GM21515 (cell line): Measurements from ENCODE around the gene NRK.
"Not testable (repeated sequence)": the region's sequence is repeated elsewhere in the genome, so short reads cannot be mapped to it uniquely, and the experiment has no call there.

Source experiments
- ATAC-seq: cut with Tn5 transposase; IDR thresholded peaks from one replicate; pipeline ENCODE4 v1.9.1; 2021; ENCODE audit not compliant: unreplicated experiment

NRK gene

DNA sequence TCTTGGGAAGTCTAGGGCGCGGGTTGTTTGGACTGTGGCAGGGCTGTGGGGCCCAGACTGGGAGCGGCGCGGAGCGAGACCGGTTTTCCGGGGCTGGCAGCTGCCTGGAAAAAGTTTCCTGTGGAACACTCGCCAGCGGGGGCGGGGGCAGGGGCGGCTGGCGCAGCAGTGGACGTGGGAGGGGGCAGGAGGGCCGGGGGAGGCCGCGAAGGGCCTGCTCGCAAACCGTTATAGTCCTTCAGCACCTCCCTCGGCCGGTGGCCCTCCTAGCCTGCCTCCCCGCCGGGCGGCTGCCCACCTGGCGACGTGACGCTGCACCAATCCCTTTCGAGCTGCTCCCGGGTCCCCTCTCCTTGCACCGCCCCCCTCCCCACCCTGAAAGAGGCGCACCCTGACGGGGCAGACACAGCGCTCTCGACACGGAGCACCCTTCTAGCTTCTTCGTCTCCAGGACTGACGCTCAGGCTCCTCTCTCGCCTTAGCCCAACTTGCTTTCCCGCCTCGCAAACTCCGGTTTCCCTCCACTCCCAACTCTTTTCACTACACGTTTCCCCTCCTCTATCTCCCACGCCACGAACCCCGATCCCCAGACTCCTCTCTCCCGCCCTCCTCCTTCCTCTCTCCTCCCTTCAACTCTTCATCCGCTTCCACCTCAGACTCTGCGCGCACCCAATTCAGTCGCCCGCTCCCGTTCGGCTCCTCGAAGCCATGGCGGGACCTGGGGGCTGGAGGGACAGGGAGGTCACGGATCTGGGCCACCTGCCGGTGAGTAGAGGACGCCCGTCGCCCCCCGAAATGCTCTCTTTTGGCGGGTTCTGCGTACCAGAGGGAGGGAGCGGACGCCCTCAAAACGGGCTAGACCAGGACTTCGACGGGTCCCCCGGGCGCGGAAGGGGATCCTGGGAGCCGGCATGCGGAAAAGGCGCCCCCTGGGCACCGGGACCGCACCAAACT is at the start of gene NRK:
NRK (plus strand) TSS at position 402 of the 954 bp plus-strand sequence; CDS start at position 709, 307 bp downstream.
- no peak for ATAC-seq

- ATAC-seq = no peak
Observed at GRCh38 chrX:105773801-105774200, 48.5 kb upstream of the NRK start.

DNA sequence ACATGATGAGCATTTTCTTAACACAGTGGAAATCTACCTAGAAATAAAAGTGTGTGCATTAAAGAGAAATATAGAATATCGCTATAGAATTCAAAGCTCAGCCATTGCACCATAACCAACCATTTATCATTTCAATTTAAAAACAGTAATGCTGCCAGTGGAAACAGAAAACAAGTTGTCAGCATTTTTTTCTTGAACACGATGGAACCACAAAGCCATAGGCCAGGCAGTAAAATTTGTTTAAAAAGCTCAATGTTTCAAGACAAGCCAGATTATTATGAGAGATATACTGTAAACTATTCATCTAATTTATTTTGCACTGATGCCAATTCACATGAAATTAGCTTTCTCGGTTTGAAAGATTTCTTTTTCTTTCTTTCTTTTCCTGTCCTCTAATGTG is 46.7 kb upstream of the NRK start:
- no peak for ATAC-seq

GRCh38 chrX:105781804-105782203 is 40.5 kb upstream of the NRK start:
- ATAC-seq = no peak

DNA sequence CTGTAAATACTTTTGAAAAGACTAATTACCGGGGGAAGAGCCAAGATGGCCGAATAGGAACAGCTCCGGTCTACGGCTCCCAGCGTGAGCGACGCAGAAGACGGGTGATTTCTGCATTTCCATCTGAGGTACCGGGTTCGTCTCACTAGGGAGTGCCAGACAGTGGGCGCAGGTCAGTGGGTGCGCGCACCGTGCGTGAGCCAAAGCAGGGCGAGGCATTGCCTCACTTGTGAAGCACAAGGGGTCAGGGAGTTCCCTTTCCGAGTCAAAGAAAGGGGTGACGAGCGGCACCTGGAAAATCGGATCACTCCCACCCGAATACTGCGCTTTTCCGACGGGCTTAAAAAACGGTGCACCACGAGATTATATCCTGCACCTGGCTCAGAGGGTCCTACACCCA is 25.5 kb upstream of the NRK start:
- not testable (repeated sequence) for ATAC-seq

GRCh38 chrX:105803891-105804290 is 18.4 kb upstream of the NRK start:
- no peak for ATAC-seq

GRCh38 chrX:105805655-105806054 is 16.7 kb upstream of the NRK start:
- not testable (repeated sequence) for ATAC-seq

DNA sequence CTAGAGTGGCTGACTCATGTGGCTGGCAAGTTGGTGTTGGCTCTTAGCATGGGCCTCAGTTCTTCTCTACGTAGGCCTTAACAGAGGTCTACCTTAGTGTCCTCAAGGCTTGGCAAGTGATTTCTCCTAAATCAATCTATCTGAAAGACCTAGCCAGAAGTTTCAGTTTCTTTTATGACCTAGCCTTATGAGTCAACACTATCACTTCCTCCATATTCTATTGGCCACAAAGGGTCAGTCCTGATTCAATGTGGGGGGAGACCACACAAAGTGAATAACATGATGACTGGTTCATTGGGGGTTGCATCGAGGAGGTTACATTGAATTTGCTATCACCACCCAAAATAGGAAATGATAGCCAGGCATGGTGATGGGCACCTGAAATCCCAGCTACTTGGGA is 5.8 kb upstream of the NRK start:
- no peak for ATAC-seq

GRCh38 chrX:105820247-105820646 is 2.1 kb upstream of the NRK start:
- ATAC-seq = no peak

DNA sequence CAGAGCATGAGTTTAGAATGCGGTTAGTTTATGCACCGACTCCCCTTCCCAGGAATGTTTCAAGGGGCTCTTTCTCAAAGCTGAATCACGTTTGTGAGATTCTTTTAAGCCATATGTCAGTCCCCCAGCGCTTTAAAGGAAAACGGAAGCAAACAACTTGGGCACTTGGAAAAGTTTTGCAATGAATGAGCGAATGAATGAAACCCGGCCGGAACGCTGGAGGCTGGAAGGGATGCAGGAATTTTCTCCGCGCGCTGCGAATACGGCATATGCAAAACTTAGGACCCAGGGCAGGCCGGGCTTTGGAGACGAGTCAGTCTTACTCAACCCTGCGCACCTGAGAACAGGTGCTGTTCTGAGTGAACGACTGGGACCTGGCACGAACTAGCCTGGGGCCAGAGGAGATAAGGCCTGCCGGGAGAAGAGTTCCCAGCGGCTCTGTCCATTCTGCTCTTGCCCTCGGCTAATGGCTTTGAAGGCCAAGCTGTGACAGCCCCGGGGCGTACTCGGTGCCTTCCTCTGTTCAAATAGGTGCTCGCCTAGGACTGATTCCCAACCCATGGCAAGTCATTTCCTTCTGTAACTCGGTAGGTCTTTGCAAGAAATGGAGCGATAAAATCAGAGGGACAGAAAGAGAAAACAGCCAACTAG is 743 bp upstream of the NRK start:
- no peak for ATAC-seq

DNA sequence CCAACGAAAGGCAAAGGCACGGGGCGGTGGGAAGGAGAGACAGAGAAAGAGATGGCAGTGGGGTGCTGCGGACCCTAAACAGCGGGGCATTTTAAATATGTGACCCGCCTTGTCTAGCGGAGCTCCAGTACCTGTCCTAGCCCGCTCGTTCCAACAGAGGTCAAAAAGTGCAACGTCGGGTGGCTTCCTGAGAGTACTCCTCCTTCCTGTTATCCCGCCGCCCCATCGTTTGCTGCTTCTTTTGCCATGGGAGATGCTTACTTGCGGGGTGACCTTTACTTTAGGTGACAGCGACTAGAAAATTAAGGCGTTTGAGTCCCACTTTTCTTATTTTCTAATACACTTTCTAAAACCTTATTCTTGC is 735 bp downstream of the NRK start:
- no peak for ATAC-seq

DNA sequence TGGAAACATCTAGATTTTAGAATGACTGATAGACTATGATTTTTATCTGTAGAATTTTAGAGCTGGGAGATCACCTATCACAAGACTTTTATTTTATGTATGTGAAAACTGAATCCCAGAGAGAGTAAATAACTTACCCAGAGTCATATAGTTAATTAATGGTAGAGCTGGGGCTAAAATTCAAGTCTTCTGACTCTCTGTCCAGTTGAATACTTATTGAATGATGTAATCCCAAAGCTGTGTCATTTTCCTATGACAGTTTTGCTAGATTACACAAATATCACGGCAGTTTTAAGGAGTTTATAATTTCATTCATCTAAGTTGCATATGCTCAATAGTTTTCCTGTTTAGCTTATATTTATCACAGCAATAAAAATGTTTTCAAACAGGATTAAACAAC is 6.7 kb downstream of the NRK start:
- no peak for ATAC-seq

- no peak for ATAC-seq
Observed at GRCh38 chrX:105837232-105837631, 14.9 kb downstream of the NRK start.

DNA sequence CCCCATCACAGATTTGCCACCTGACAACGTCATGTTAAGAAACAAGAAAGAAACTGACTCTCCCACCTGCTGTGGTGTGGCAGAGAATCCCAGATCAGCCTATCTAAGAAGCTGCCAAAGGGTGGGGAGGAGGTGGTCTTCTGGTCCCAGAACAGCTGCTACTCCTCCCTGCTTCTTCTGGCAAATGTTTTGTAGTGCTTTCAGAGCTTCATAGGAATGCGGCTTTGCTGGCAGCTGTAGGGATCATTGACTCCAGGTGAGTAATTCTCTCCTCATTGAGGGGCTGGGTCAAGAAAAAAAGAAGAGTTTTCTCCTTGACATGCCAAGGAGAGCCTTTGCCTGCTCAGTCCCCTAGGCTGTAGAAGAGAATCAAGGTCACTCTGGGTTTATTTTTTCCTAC is 23.3 kb downstream of the NRK start:
- ATAC-seq = no peak

DNA sequence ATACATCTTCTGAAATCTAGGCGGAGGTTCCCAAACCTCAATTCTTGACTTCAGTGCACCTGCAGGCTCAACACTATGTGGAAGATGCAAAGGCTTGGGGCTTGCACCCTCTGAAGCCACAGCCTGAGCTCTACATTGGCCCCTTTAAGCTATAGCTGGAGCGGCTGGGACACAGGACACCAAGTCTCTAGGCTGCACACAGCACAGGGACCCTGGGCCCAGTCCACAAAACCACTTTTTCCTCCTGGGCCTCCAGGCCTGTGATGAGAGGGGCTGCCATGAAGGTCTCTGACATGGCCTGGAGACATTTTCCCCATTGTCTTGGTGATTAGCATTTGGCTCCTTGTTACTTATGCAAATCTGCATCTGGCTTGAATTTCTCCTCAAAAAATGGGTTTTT is 27.8 kb downstream of the NRK start:
- ATAC-seq = not testable (repeated sequence)

DNA sequence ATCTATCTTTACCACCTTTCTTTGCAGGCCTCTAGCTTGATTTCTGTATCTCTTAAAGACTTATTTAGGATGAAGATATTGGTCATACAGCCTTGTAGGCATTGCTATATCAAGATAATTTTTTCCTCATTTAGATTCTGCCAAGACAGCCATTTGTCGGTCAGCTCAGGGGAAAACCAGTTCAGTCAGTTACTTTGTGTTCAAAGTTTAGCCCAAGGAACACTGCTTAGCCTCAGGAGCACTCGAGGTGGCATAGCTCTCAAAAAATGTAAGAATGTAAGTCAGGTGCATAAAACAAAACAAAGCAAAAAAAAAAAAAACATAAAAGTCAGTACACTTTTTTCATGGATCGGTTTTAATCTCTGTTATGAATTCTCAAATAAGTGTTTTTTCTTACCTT is 43.4 kb downstream of the NRK start:
- ATAC-seq = no peak

- no peak for ATAC-seq
Observed at GRCh38 chrX:105869701-105870100, 47.4 kb downstream of the NRK start.

DNA sequence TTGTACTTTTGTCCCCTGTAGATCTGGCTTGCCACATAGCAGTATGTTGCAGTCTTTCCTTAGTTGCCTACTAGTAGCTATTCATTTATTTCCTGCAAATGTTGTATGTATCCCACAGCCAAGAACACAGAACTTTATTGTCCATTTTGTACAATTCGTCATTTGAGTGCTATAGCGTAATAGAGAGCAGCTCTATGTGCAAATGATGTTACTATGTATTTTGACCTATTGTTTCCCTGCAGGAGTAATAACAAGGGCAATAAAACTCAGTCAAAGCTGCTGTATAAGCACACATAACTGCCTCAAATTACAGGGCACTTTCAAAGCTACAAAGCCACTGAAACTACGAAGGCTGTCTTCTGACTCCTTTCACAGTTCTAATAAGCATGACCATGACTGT is 48.1 kb downstream of the NRK start:
- no peak for ATAC-seq

GRCh38 chrX:105872941-105873340 is 50.6 kb downstream of the NRK start:
- no peak for ATAC-seq

GRCh38 chrX:105874790-105875189 is 52.5 kb downstream of the NRK start:
- no peak for ATAC-seq

DNA sequence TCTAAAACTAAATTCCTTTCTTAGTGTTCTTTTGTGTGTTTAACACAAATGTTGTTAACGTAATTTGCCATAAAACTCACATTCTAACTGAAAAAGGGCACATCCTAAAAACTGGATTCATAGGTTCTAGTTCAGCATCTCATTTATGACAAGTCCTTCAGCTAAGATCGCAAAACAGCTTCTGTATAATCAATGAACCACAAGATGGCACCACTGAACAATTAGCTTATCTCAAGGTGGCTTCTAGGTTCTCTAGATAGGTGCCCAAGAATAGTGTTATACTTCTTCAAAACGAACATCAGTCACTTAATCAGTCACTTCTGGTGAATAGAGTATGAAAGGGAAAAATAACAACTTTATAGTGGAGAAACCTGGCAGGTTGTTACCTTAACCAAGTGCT is 54.3 kb downstream of the NRK start:
- ATAC-seq = no peak

- ATAC-seq = no peak
Observed at GRCh38 chrX:105880491-105880890, 58.2 kb downstream of the NRK start.
